Measurements from ENCODE around the gene CPSF3.
"Not testable (repeated sequence)": the region's sequence is repeated elsewhere in the genome, so short reads cannot be mapped to it uniquely, and the experiment has no call there.

The CPSF3 gene

DNA sequence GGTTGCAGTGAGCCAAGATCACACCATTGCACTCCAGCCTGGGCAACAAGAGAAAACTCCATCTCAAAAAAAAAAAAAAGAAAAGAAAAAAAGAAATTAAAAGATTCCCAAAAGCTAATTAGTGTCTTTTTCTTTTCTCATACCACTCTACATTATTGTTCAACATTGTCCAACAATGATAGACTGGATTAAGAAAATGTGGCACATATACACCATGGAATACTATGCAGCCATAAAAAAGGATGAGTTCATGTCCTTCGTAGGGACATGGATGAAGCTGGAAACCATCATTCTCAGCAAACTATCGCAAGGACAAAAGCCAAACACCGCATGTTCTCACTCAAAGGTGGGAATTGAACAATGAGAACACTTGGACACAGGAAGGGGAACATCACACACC, 90.5 kb downstream of the CPSF3 start:
- H3K36me3 ChIP-seq (ENCODE audit: control insufficient read depth in 1 of 2, insufficient read depth in 2 of 2, low read length in 2 of 2), result peaks cover 13 to 29% of the 10 kb centered on the region in 2 experiments
- not testable (repeated sequence) for H2AK5ac ChIP-seq (ENCODE audit: low read length); H4K12ac ChIP-seq (ENCODE audit: low read depth, low read length); H3K79me1 ChIP-seq (ENCODE audit: low read length); H3K4ac ChIP-seq (ENCODE audit: low read depth, low read length); H3K4me1 ChIP-seq (ENCODE audit: control insufficient read depth in 1 of 2, insufficient read depth in 2 of 2, low read length in 2 of 2); H3K23ac ChIP-seq (ENCODE audit: low read length); H4K91ac ChIP-seq (ENCODE audit: low read depth, low read length); H2BK120ac ChIP-seq (ENCODE audit: insufficient read depth, low read length, poor library complexity); H2BK12ac ChIP-seq (ENCODE audit: low read length); H3K4me2 ChIP-seq (ENCODE audit: low read length); H4K8ac ChIP-seq (ENCODE audit: low read depth, low read length); H3K9ac ChIP-seq (ENCODE audit: low read length); H3K27me3 ChIP-seq (ENCODE audit: insufficient read depth, low read length); H3K79me2 ChIP-seq (ENCODE audit: control insufficient read depth, insufficient read depth, low read length, poor library complexity); H3K18ac ChIP-seq (ENCODE audit: low read length); H3K27ac ChIP-seq (ENCODE audit: low read depth, low read length); H3K9me3 ChIP-seq (ENCODE audit: insufficient read depth, low read depth, low read length); H3K14ac ChIP-seq (ENCODE audit: low read length); H2BK5ac ChIP-seq (ENCODE audit: low read depth, low read length, poor library complexity); H2AFZ ChIP-seq (ENCODE audit: insufficient read depth, low read length, poor library complexity); H3K4me3 ChIP-seq (ENCODE audit: low read depth, low read length); DNase-seq
- WGBS (ENCODE audit: extremely low coverage, insufficient coverage, insufficient read length), result no CpG with 5 or more reads among the region's 3 CpGs

DNA sequence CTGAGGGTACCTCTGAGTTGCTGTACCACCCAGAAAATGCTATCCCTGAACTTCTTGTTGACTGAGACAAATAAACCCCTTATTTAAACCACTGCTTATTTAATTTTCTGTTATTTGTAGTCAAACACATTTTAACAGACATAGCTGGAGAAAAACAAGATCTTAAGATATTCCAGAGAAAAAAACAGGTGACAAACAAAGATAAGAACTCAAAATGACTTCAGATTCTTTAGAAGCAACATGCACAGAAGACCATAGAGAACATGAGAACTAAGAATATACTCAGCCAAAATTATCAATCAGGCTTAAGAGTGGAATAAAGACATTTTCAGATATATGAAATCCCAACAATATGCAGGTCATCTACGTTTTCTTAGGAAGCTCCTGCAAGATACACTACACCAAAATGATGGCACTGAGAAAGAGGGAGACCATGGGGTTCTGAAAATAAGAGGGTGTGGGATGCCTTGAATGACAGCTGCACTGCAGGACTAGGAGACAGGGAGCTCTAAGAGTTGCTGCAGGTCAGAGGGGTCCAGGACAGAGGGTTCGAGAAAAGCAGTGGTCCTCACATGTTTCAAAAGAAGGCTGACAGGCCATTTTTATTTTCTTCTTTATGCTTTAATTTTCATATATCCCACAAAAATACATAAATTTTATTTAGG, 93.8 kb downstream of the CPSF3 start:
- peaks cover 2% of the 10 kb centered on the region for H3K79me1 ChIP-seq (ENCODE audit: low read length)
- DNase-seq, result no peak
- H2BK12ac ChIP-seq (ENCODE audit: low read length), result no peak overlapping the region
- no peaks in the 10 kb centered on the region for H3K79me2 ChIP-seq (ENCODE audit: control insufficient read depth, insufficient read depth, low read length, poor library complexity)
- peaks cover 0 to 3% of the 10 kb centered on the region in 2 experiments for H3K4me1 ChIP-seq (ENCODE audit: control insufficient read depth in 1 of 2, insufficient read depth in 2 of 2, low read length in 2 of 2)
- no peak overlapping the region for H2BK5ac ChIP-seq (ENCODE audit: low read depth, low read length, poor library complexity)
- no peak overlapping the region for H3K4me2 ChIP-seq (ENCODE audit: low read length)
- no CpG with 5 or more reads among the region's 2 CpGs for WGBS (ENCODE audit: extremely low coverage, insufficient coverage, insufficient read length)
- H4K12ac ChIP-seq (ENCODE audit: low read depth, low read length), result no peak overlapping the region
- no peak overlapping the region for H4K91ac ChIP-seq (ENCODE audit: low read depth, low read length)
- no peak overlapping the region for H3K4ac ChIP-seq (ENCODE audit: low read depth, low read length)
- H4K8ac ChIP-seq (ENCODE audit: low read depth, low read length), result no peak overlapping the region
- no peak overlapping the region for H2AFZ ChIP-seq (ENCODE audit: insufficient read depth, low read length, poor library complexity)
- H3K14ac ChIP-seq (ENCODE audit: low read length), result no peak overlapping the region
- no peak overlapping the region for H3K23ac ChIP-seq (ENCODE audit: low read length)
- H3K36me3 ChIP-seq (ENCODE audit: control insufficient read depth in 1 of 2, insufficient read depth in 2 of 2, low read length in 2 of 2), result peaks cover 12 to 34% of the 10 kb centered on the region in 2 experiments
- H3K4me3 ChIP-seq (ENCODE audit: low read depth, low read length), result no peak overlapping the region
- no peak overlapping the region for H3K9ac ChIP-seq (ENCODE audit: low read length)
- no peaks in the 10 kb centered on the region for H3K27me3 ChIP-seq (ENCODE audit: insufficient read depth, low read length)
- no peaks in the 10 kb centered on the region for H3K9me3 ChIP-seq (ENCODE audit: insufficient read depth, low read depth, low read length)
- no peak overlapping the region for H3K27ac ChIP-seq (ENCODE audit: low read depth, low read length)
- H2BK120ac ChIP-seq (ENCODE audit: insufficient read depth, low read length, poor library complexity), result no peak overlapping the region
- H2AK5ac ChIP-seq (ENCODE audit: low read length), result no peak overlapping the region
- H3K18ac ChIP-seq (ENCODE audit: low read length), result no peak overlapping the region

DNA sequence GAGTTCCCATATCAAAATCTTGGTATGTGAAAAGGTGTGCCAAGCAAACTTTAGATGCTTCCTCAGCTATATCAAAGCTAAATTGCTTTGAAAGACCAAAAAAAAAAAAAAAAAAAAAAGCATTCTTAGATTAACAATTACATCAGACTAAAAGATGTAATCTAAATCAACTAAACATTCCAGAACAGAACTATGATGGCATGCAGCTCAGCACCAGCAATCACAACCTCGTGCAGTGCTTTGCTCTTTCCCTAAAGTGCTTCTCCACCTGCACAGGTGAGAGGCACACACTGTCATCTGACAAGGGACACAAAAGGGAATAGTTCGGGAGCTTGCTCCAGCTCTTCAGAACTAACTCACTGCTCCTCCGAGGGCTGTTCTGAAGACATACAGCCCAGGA, 94.7 kb downstream of the CPSF3 start:
- Histone ChIP-seq H3K14ac (ENCODE audit: low read length) (no peak overlapping the region), H4K91ac (ENCODE audit: low read depth, low read length) (no peak overlapping the region), H3K23ac (ENCODE audit: low read length) (no peak overlapping the region), H3K4ac (ENCODE audit: low read depth, low read length) (no peak overlapping the region), H2BK12ac (ENCODE audit: low read length) (no peak overlapping the region), H3K27ac (ENCODE audit: low read depth, low read length) (no peak overlapping the region), H4K8ac (ENCODE audit: low read depth, low read length) (no peak overlapping the region), H4K12ac (ENCODE audit: low read depth, low read length) (no peak overlapping the region), H3K27me3 (ENCODE audit: insufficient read depth, low read length) (no peaks in the 10 kb centered on the region), H3K4me3 (ENCODE audit: low read depth, low read length) (no peak overlapping the region), H2BK5ac (ENCODE audit: low read depth, low read length, poor library complexity) (no peak overlapping the region), H3K79me2 (ENCODE audit: control insufficient read depth, insufficient read depth, low read length, poor library complexity) (no peaks in the 10 kb centered on the region), H3K9ac (ENCODE audit: low read length) (no peak overlapping the region), H3K18ac (ENCODE audit: low read length) (no peak overlapping the region), H3K9me3 (ENCODE audit: insufficient read depth, low read depth, low read length) (no peaks in the 10 kb centered on the region), H2AK5ac (ENCODE audit: low read length) (no peak overlapping the region), H3K4me2 (ENCODE audit: low read length) (no peak overlapping the region), H2AFZ (ENCODE audit: insufficient read depth, low read length, poor library complexity) (no peak overlapping the region), H2BK120ac (ENCODE audit: insufficient read depth, low read length, poor library complexity) (no peak overlapping the region), H3K79me1 (ENCODE audit: low read length) (peaks cover 2% of the 10 kb centered on the region), H3K36me3 (ENCODE audit: control insufficient read depth in 1 of 2, insufficient read depth in 2 of 2, low read length in 2 of 2) (peaks cover 10 to 27% of the 10 kb centered on the region in 2 experiments), H3K4me1 (ENCODE audit: control insufficient read depth in 1 of 2, insufficient read depth in 2 of 2, low read length in 2 of 2) (peaks cover 0 to 3% of the 10 kb centered on the region in 2 experiments)
- DNase-seq, result peak; percentile 48 to 67
- no CpG with 5 or more reads among the region's 3 CpGs for WGBS (ENCODE audit: extremely low coverage, insufficient coverage, insufficient read length)

DNA sequence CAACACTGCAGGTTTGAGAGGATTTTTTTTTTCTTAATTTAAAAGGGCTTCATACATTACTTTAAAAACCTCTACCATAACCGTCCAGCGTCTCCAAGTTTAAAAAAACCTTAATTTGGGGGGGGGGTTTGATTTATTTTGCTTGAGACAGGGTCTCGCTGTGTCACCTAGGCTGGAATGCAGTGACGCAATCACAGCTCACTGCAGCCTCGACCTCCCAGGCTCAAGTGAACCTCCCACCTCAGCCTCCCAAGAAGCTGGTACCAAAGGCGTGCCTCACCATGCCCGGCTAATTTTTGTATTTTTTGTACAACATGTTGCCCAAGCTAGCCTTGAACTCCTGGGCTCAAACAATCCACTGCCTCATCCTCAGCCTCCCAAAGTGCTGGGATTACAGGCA, 95.3 kb downstream of the CPSF3 start:
- H2BK120ac ChIP-seq (ENCODE audit: insufficient read depth, low read length, poor library complexity), result no peak overlapping the region
- peaks cover 2% of the 10 kb centered on the region for H3K79me1 ChIP-seq (ENCODE audit: low read length)
- H3K9me3 ChIP-seq (ENCODE audit: insufficient read depth, low read depth, low read length), result no peaks in the 10 kb centered on the region
- peaks cover 0 to 3% of the 10 kb centered on the region in 2 experiments for H3K4me1 ChIP-seq (ENCODE audit: control insufficient read depth in 1 of 2, insufficient read depth in 2 of 2, low read length in 2 of 2)
- no CpG with 5 or more reads among the region's 7 CpGs for WGBS (ENCODE audit: extremely low coverage, insufficient coverage, insufficient read length)
- no peak overlapping the region for H3K27ac ChIP-seq (ENCODE audit: low read depth, low read length)
- no peaks in the 10 kb centered on the region for H3K27me3 ChIP-seq (ENCODE audit: insufficient read depth, low read length)
- no peak overlapping the region for H2BK12ac ChIP-seq (ENCODE audit: low read length)
- H3K9ac ChIP-seq (ENCODE audit: low read length), result no peak overlapping the region
- no peaks in the 10 kb centered on the region for H3K79me2 ChIP-seq (ENCODE audit: control insufficient read depth, insufficient read depth, low read length, poor library complexity)
- H4K8ac ChIP-seq (ENCODE audit: low read depth, low read length), result no peak overlapping the region
- H3K14ac ChIP-seq (ENCODE audit: low read length), result no peak overlapping the region
- H2AFZ ChIP-seq (ENCODE audit: insufficient read depth, low read length, poor library complexity), result no peak overlapping the region
- no peak overlapping the region for H3K23ac ChIP-seq (ENCODE audit: low read length)
- no peak overlapping the region for H3K4ac ChIP-seq (ENCODE audit: low read depth, low read length)
- peaks cover 7 to 23% of the 10 kb centered on the region in 2 experiments for H3K36me3 ChIP-seq (ENCODE audit: control insufficient read depth in 1 of 2, insufficient read depth in 2 of 2, low read length in 2 of 2)
- no peak overlapping the region for H4K91ac ChIP-seq (ENCODE audit: low read depth, low read length)
- no peak for DNase-seq
- no peak overlapping the region for H2AK5ac ChIP-seq (ENCODE audit: low read length)
- no peak overlapping the region for H3K18ac ChIP-seq (ENCODE audit: low read length)
- H3K4me2 ChIP-seq (ENCODE audit: low read length), result no peak overlapping the region
- H4K12ac ChIP-seq (ENCODE audit: low read depth, low read length), result no peak overlapping the region
- no peak overlapping the region for H2BK5ac ChIP-seq (ENCODE audit: low read depth, low read length, poor library complexity)
- H3K4me3 ChIP-seq (ENCODE audit: low read depth, low read length), result no peak overlapping the region

All from trophoblast cell (in vitro differentiated cells and primary cell).